Fibroblast of lung (primary cell): ENCODE results near the gene CES2.
A peak's percentile ranks its signal among the peaks of the same experiment; 100 is the strongest.

Experiments used
- EZH2 ChIP-seq: IDR thresholded peaks from 2 replicates; pipeline ENCODE4 v1.5.1; 2012; ENCODE audit warnings: low read length, control low read depth, mild to moderate bottlenecking; ENCODE audit errors: missing control alignments
- TF ChIP-seq, protein P1 (sequence below), 2 donors: IDR thresholded peaks in 1 of 2; conservative IDR thresholded peaks in 1 of 2; 1 replicate in 1 of 2; 2 replicates in 1 of 2; pipeline ENCODE4 v1.5.1; 2011 to 2012; ENCODE audit warnings: low read length in 2 of 2, control low read depth in 1 of 2, inconsistent platforms in 1 of 2, low read depth in 1 of 2, mild to moderate bottlenecking in 1 of 2

DNA sequence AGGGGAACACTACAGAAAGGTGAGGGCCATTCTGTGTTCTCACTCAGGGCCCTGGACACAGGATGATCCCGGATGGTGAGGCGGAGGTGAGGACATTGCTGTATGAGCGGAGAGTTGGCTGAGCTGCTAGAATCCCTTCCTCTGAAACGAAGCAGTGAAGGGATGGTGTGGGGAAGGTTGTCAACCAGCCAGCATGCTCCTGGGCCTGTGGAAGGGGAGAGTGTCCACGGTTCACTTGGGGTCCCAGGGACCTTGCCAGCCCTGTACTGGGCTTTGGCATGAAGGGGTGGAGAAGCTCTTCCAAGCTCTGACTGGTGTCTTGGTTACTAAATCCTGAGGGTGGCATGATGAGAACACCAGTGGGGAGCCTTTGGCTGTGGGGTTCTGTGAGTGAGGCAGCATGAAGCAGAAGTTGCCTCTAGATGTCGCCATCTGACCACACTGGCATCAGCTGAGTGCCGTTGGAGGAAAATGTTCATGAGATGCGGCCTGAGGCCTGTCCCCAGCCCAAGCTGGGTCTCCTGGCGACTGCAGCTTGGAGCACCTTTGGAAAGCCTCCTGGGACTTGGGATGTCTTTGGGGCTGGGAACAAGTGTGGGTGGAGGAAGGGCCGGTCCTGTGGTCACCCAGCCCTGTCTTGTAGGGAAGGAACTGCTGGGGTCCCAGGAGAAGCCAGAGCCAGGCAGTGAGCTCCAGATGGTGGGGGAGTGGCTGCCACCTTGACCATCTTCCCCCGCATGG, 40.2 kb upstream of the CES2 start:
- TF ChIP-seq, protein P1, sequence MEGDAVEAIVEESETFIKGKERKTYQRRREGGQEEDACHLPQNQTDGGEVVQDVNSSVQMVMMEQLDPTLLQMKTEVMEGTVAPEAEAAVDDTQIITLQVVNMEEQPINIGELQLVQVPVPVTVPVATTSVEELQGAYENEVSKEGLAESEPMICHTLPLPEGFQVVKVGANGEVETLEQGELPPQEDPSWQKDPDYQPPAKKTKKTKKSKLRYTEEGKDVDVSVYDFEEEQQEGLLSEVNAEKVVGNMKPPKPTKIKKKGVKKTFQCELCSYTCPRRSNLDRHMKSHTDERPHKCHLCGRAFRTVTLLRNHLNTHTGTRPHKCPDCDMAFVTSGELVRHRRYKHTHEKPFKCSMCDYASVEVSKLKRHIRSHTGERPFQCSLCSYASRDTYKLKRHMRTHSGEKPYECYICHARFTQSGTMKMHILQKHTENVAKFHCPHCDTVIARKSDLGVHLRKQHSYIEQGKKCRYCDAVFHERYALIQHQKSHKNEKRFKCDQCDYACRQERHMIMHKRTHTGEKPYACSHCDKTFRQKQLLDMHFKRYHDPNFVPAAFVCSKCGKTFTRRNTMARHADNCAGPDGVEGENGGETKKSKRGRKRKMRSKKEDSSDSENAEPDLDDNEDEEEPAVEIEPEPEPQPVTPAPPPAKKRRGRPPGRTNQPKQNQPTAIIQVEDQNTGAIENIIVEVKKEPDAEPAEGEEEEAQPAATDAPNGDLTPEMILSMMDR (conservative IDR thresholded peaks at IDR 0.05 in 1 of 2, IDR thresholded peaks at IDR 0.05 in 1 of 2; ENCODE audit: low read depth in 1 of 2, low read length in 2 of 2) = peak; percentile 87 to 94
- no peak for TF ChIP-seq EZH2
